ENCODE results near the gene LMX1A. TPM values are rescaled to one million over a fixed set of nuclear protein-coding genes. Genes with fewer than 3 reads are reported as not detected.

Gene LMX1A
- total and polyA plus RNA-seq, 4 donors, result 0.05 to 0.17 TPM; not detected in 2

GRCh38 chr1:165288350-165289120 lies 68.0 kb downstream of the LMX1A start:
- H3K9me3 ChIP-seq (ENCODE audit: control insufficient read depth in 4 of 4, low read length in 3 of 4), result no peaks in the 10 kb centered on the region
- H3K4me1 ChIP-seq (ENCODE audit: control insufficient read depth in 4 of 4, insufficient read depth in 4 of 4, low read length in 3 of 4), result peaks cover 8 to 31% (median 20%) of the 10 kb centered on the region in 4 donors
- peak overlapping the region in 1 of 2 donors; percentile 21 for H3K9ac ChIP-seq (ENCODE audit: low read depth in 1 of 2, low read length in 2 of 2)
- H3K27ac ChIP-seq (ENCODE audit: low read depth in 1 of 2, low read length in 2 of 2), result peak overlapping the region; percentile 29 to 78
- H3K4me3 ChIP-seq (ENCODE audit: low read depth in 1 of 3, low read length in 3 of 3), result no peak overlapping the region
- H3K27me3 ChIP-seq (ENCODE audit: control insufficient read depth in 4 of 4, insufficient read depth in 4 of 4, low read length in 3 of 4), result no peaks in the 10 kb centered on the region
- H3K36me3 ChIP-seq (ENCODE audit: control insufficient read depth in 4 of 4, insufficient read depth in 3 of 4, low read depth in 1 of 4, low read length in 3 of 4), result no peaks in the 10 kb centered on the region
- TF ChIP-seq GABPA (IDR thresholded peaks at IDR 0.05 in 1 of 2, conservative IDR thresholded peaks at IDR 0.05 in 1 of 2) (no peak), REST (IDR thresholded peaks at IDR 0.05) (peak; percentile 15), TAF1 (conservative IDR thresholded peaks at IDR 0.05) (no peak), CTCF (IDR thresholded peaks at IDR 0.05; ENCODE audit: low read depth, low read length, missing input control) (no peak), HNF4G (IDR thresholded peaks at IDR 0.05) (no peak), YY1 (IDR thresholded peaks at IDR 0.05) (peak; percentile 43), MAX (IDR thresholded peaks at IDR 0.05) (no peak), RXRA (IDR thresholded peaks at IDR 0.05) (peak; percentile 8 to 22), RAD21 (IDR thresholded peaks at IDR 0.05) (peak; percentile 9 to 10), FOXA1 (IDR thresholded peaks at IDR 0.05) (no peak), EGR1 (IDR thresholded peaks at IDR 0.05; ENCODE audit: low read depth in 2 of 2) (no peak), FOXA2 (IDR thresholded peaks at IDR 0.05) (no peak), ATF3 (IDR thresholded peaks at IDR 0.05) (peak; percentile 20), NR2F2 (IDR thresholded peaks at IDR 0.05) (no peak), HNF4A (conservative IDR thresholded peaks at IDR 0.05) (peak; percentile 10 to 29), JUND (IDR thresholded peaks at IDR 0.05) (peak in 1 of 2 donors; percentile 83), ZBTB33 (IDR thresholded peaks at IDR 0.05) (no peak), SP1 (IDR thresholded peaks at IDR 0.05) (peak; percentile 31)
- 37% methylated on average over 15 of the region's 15 CpGs for WGBS
- no peak for DNase-seq (ENCODE audit: low spot score)

All from liver (tissue), 9 donors.